GM10266 (cell line): Measurements from ENCODE around the gene KCNQ1.

Source experiments
- DNase-seq: peaks from one replicate; pipeline ENCODE4 v3.0.0; 2012; ENCODE audit errors: extremely low spot score
- TF ChIP-seq, protein P1 (sequence below): IDR thresholded peaks from 2 replicates; pipeline ENCODE4 v1.5.1; 2012; ENCODE audit warnings: mild to moderate bottlenecking, low read depth; ENCODE audit not compliant: control insufficient read depth, insufficient read depth; ENCODE audit errors: missing control alignments

The KCNQ1 gene

DNA sequence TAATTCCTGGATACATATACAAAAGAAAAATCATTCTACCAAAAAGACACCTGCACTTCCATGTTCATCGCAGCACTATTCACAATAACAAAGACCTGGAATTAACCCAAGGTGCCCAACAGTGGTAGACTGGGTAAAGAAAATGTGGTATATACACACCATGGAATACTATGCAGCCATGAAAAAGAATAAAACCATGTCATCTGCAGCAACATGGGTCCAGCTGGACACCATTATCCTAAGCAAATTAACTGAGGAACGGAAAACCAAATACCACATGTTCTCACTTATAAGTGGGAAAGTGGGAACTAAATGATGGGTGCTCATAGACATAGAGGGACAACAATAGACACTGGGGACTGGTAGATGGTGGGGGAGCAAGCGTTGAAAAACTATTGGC is 5.0 kb upstream of the KCNQ1 start:
- no peak for DNase-seq
- TF ChIP-seq, protein P1, sequence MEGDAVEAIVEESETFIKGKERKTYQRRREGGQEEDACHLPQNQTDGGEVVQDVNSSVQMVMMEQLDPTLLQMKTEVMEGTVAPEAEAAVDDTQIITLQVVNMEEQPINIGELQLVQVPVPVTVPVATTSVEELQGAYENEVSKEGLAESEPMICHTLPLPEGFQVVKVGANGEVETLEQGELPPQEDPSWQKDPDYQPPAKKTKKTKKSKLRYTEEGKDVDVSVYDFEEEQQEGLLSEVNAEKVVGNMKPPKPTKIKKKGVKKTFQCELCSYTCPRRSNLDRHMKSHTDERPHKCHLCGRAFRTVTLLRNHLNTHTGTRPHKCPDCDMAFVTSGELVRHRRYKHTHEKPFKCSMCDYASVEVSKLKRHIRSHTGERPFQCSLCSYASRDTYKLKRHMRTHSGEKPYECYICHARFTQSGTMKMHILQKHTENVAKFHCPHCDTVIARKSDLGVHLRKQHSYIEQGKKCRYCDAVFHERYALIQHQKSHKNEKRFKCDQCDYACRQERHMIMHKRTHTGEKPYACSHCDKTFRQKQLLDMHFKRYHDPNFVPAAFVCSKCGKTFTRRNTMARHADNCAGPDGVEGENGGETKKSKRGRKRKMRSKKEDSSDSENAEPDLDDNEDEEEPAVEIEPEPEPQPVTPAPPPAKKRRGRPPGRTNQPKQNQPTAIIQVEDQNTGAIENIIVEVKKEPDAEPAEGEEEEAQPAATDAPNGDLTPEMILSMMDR = no peak

DNA sequence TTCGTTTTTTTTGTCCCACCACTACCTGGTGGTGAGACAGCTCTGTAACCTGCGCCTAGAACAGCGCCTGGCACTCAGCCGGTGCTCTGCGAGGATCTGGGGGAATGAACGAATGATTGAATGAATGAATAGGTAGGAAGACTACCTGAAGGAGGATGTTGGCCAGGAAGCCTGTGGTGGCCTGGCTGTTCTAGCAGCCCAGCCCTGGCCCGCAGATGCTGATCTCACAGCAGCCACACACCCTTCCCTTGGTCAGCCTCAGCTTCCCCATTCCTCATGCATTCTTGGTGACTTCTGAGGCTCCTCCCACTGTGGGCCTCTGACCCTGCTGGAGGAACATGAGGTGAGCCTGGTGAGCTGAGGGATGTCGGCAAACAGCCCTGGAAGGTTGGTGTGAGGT is 4.2 kb upstream of the KCNQ1 start:
- TF ChIP-seq, protein P1 = no peak
- DNase-seq = no peak

DNA sequence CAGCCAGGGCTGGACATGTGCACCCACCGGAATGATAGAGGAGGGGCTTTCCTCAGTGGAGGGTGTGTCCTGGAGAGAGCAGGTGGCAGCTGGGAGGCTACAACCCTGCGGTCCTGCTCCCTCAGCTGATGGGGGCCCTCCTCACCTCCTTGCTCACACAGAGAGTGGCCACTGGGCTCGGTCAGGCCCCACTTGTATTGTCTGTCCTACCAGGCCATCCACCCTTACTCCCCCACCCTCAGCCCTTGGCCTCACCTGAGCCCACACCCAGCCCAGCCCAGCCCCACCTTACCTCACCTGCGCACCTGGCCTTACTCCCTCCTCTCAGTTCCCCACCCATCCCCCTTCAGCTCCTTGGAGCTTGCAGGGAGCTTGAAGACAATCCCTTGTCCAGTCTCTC is 3.6 kb upstream of the KCNQ1 start:
- no peak for DNase-seq
- TF ChIP-seq, protein P1 = no peak

DNA sequence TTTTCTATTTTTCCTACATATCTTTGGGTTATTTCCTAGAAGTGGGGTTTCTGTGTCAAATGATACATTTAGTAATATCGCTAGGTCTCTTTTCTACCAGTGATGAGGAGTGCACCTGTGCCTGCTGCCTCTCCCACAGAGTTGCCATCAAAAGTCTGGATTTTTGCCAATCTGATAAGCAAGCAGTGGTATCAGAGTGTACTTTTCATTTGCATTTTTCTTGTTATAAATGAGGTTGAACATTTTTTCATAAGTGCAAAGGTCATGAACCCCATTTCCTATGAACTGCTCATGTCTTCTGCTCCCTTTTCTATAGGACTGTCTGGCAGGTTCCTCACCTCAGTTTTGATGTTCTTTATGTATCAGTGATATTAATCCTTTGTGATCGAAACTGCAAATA is 2.2 kb upstream of the KCNQ1 start:
- TF ChIP-seq, protein P1 = no peak
- no peak for DNase-seq

DNA sequence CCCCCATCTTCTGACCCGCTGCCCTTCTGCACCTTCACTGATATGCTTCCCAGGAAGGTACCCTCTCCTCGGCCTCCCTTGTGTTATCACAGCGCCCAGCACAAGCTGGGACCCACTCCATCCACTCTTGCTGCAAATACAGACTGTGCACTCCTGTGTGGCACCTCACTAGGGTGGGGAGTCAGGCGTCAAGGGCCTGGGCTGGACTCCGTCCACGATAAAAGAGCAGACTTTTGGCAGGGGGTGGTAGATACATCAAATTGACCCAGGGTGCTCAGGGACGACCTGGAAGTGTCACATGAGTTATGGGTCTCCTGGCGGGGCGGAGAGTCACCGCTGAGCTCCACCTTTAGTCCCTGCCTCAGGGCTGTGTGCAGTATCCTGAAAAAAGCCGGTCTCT is 1.4 kb upstream of the KCNQ1 start:
- DNase-seq = no peak
- TF ChIP-seq, protein P1 = no peak

DNA sequence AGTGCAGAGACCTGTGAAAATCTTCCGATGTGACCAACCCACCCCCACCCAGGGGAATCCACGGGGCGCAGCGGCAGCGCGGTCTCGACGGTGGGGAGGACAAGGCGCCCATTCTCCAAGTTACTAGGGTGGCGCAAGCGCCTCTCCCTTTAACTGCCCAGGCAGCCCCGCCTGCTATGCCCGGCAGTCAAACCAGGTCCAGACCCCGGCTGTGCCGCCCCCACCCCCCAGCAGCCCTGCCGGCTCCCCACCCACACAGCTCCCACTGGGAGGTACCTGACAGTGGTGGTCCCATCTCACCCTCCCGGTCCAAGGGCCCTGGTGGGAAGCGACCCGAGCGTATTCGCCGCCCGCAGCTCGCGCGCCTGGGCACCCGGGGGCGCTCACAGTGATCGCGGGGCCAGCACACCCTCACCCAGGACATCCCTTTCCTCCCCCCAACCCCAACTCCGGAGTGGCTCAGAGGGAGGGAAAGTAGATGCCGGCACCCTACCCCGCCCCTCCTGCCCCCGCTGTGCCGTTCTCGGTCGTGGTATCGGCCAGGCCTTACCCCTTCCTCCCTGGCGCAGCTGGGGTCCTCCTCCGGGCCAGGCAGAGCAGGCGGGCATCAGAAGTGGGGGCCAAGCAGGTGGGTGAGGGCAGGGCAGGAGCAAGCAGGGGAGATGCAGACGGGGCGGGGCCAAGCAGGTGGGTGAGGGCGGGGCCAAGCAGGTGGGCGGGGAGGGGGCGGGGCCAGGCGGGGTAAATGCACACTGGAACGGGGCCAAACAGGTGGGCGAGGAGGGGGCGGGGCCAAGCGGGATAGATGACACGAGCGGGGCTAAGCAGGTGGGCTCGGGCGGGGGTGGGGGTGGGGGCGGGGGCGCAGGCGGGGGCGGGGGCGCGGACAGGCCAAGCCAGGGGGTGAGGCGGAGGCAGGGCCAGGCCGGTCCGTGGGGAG is 657 bp upstream of the KCNQ1 start, which contains the start of gene TRPM5:
Gene TRPM5 (minus strand): TSS at position 634 of the 940 bp plus-strand sequence. CDS start 21,478 bp downstream, outside the sequence.
- TF ChIP-seq, protein P1 = no peak
- DNase-seq = peak; percentile 67
